ENCODE results near the gene PAQR7. TPM values are rescaled to one million over a fixed set of nuclear protein-coding genes. Genes with fewer than 3 reads are reported as not detected.

PAQR7 gene
- total RNA-seq, 2 donors from 2014 or later: 2.5 to 3.4 TPM

GRCh38 chr1:25821630-25822091, 53.8 kb downstream of the PAQR7 start:
- Histone ChIP-seq H3K27ac (no peak overlapping the region), H3K36me3 (no peaks in the 10 kb centered on the region), H3K9ac (ENCODE audit: low read depth in 2 of 2, low read length in 2 of 2) (peak overlapping the region; percentile 92 to 94), H3K4me3 (no peak overlapping the region), H3K27me3 (no peaks in the 10 kb centered on the region), H3K9me3 (no peaks in the 10 kb centered on the region), H3K4me1 (peaks cover 10% of the 10 kb centered on the region)
- intact Hi-C loops (cut with DNase I): no loop called here
- no peak for TF ChIP-seq CTCF (IDR thresholded peaks at IDR 0.05)
- no peak for DNase-seq

GRCh38 chr1:25821112-25821476, 54.4 kb downstream of the PAQR7 start:
- Histone ChIP-seq H3K9ac (ENCODE audit: low read depth in 2 of 2, low read length in 2 of 2) (peak overlapping the region; percentile 92 to 94), H3K27me3 (no peaks in the 10 kb centered on the region), H3K4me1 (peaks cover 10% of the 10 kb centered on the region), H3K4me3 (peak overlapping the region; percentile 76), H3K27ac (peak overlapping the region; percentile 89), H3K9me3 (no peaks in the 10 kb centered on the region), H3K36me3 (no peaks in the 10 kb centered on the region)
- intact Hi-C loops (cut with DNase I): no loop called here
- TF ChIP-seq CTCF (IDR thresholded peaks at IDR 0.05): no peak
- no peak for DNase-seq

GRCh38 chr1:25820247-25821111, 55.0 kb downstream of the PAQR7 start:
- no peaks in the 10 kb centered on the region for H3K36me3 ChIP-seq
- H3K27ac ChIP-seq: peak overlapping the region; percentile 89
- H3K4me1 ChIP-seq: peaks cover 10% of the 10 kb centered on the region
- intact Hi-C loops (cut with DNase I): no loop called here
- TF ChIP-seq CTCF (IDR thresholded peaks at IDR 0.05): no peak
- no peaks in the 10 kb centered on the region for H3K27me3 ChIP-seq
- DNase-seq: peak; percentile 56
- H3K4me3 ChIP-seq: peak overlapping the region; percentile 76
- peak overlapping the region; percentile 92 to 94 for H3K9ac ChIP-seq (ENCODE audit: low read depth in 2 of 2, low read length in 2 of 2)
- H3K9me3 ChIP-seq: no peaks in the 10 kb centered on the region

- Histone ChIP-seq H3K27ac (peak within 1 kb of the TSS; percentile 89), H3K27me3 (no peaks in the 10 kb centered on the region), H3K36me3 (no peaks in the 10 kb centered on the region), H3K4me1 (peaks cover 10% of the 10 kb centered on the region), H3K9me3 (no peaks in the 10 kb centered on the region), H3K9ac (ENCODE audit: low read depth in 2 of 2, low read length in 2 of 2) (peak within 1 kb of the TSS; percentile 92 to 94), H3K4me3 (peak within 1 kb of the TSS; percentile 76)
- no peak for TF ChIP-seq CTCF (IDR thresholded peaks at IDR 0.05)
- peak; percentile 95 for DNase-seq
- intact Hi-C loops (cut with DNase I): no loop called here
Measured at GRCh38 chr1:25819491-25820246, 55.8 kb downstream of the PAQR7 start, which contains the start of gene MTFR1L. Gene MTFR1L (plus strand): TSS chr1:25819954. CDS start chr1:25823105, 3,151 bp downstream.

- TF ChIP-seq CTCF (IDR thresholded peaks at IDR 0.05): no peak
- H3K36me3 ChIP-seq: no peaks in the 10 kb centered on the region
- no peaks in the 10 kb centered on the region for H3K9me3 ChIP-seq
- H3K27ac ChIP-seq: peak overlapping the region; percentile 58
- no peaks in the 10 kb centered on the region for H3K27me3 ChIP-seq
- intact Hi-C loops (cut with DNase I): no loop called here
- H3K4me3 ChIP-seq: no peak overlapping the region
- H3K9ac ChIP-seq (ENCODE audit: low read depth in 2 of 2, low read length in 2 of 2): peak overlapping the region; percentile 41 to 94
- peaks cover 10% of the 10 kb centered on the region for H3K4me1 ChIP-seq
- no peak for DNase-seq
Measured at GRCh38 chr1:25818569-25818968, 56.9 kb downstream of the PAQR7 start.

Data from colonic mucosa (tissue), 4 donors.